Uterus (tissue), 2 donors: ENCODE data around the gene ELMO1.

ENCODE experiments used
- CTCF ChIP-seq, 4 experiments: fragments of 200-600 bp in 2 of 4; fragments of 450-650 bp in 2 of 4; sonication (generic) in 2 of 4; IDR thresholded peaks; one replicate each; pipeline ENCODE4 v1.5.1; 2016 to 2019; ENCODE audit warnings: antibody characterized with exemption in 4 of 4, mild to moderate bottlenecking in 2 of 4, moderate library complexity in 1 of 4
- POLR2A ChIP-seq, 2 donors: fragments of 450-650 bp; IDR thresholded peaks; one replicate each; pipeline ENCODE4 v1.6.1; 2016; ENCODE audit warnings: antibody characterized with exemption in 2 of 2, mild to moderate bottlenecking in 1 of 2, moderate library complexity in 1 of 2

GRCh38 chr7:37105762-37106161, 342.9 kb downstream of the ELMO1 start:
- no peak for TF ChIP-seq CTCF (IDR thresholded peaks at IDR 0.05)
- TF ChIP-seq POLR2A (IDR thresholded peaks at IDR 0.05), result no peak
